GM12892 (cell line): Measurements from ENCODE around the gene SUGCT.

ENCODE experiments used
- POLR2A ChIP-seq: IDR thresholded peaks from 2 replicates; pipeline ENCODE4 v1.6.1; 2011; ENCODE audit warnings: low read depth, low read length, control low read depth
- POLR2AphosphoS5 ChIP-seq: IDR thresholded peaks from 2 replicates; pipeline ENCODE4 v1.6.1; 2011; ENCODE audit warnings: low read depth, low read length, control low read depth
- TAF1 ChIP-seq: IDR thresholded peaks from 2 replicates; pipeline ENCODE4 v1.6.1; 2011; ENCODE audit warnings: low read depth, mild to moderate bottlenecking, control low read depth, low read length, borderline replicate concordance

DNA sequence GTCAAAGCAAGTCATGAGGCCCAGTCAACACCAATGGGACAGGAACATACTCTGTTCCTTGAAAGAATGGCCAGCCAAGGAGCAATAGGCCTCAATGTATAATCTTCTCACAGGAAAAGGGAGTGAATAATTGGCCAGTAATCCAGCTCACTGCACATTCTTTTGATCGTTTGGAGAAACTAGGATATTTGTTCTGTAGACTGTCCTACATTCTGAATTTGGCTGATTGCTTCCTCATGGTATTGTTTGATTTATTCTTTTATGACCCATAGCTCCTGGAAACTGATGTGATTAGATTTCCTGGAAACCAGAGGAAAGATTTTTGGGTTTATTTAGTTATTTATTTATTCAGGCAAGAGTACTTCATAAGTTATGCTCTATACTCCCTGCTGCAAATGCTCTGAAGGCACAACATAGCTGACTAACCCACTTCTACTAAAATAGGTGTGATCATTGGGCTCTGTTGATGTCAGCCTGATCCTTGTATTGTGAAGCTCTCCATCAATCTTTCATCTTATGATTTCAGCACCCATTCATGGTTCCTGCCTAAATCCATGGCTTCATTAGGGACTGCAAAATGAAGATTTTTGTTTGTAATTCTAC is 745.2 kb downstream of the SUGCT start:
- TF ChIP-seq TAF1, result no peak
- no peak for TF ChIP-seq POLR2AphosphoS5
- no peak for TF ChIP-seq POLR2A
